ENCODE data around the gene MICALL2.

- no peak for TF ChIP-seq GATA2 (CRISPR knock-in tag; IDR thresholded peaks at IDR 0.05)
- no peak for TF ChIP-seq CTCF (IDR thresholded peaks at IDR 0.05)
- no peak for TF ChIP-seq CHD2 (IDR thresholded peaks at IDR 0.05; ENCODE audit: low read length, partially characterized antibody)
- no peak for TF ChIP-seq USF2 (IDR thresholded peaks at IDR 0.05; ENCODE audit: borderline replicate concordance, low read depth, low read length)
- no peak for TF ChIP-seq REST (IDR thresholded peaks at IDR 0.05; ENCODE audit: low read depth, low read length)
- no peak for TF ChIP-seq EZH2phosphoT487 (IDR thresholded peaks at IDR 0.05; ENCODE audit: borderline replicate concordance, low read depth)
- no peak for TF ChIP-seq POLR2AphosphoS5 (IDR thresholded peaks at IDR 0.05; ENCODE audit: low read depth, low read length)
- no peak for TF ChIP-seq EP300 (IDR thresholded peaks at IDR 0.05; ENCODE audit: borderline replicate concordance in 1 of 2, low read depth in 1 of 2, low read length in 1 of 2)
- no peak for TF ChIP-seq RAD21 (IDR thresholded peaks at IDR 0.05; ENCODE audit: low read length)
- TF ChIP-seq, protein P1, sequence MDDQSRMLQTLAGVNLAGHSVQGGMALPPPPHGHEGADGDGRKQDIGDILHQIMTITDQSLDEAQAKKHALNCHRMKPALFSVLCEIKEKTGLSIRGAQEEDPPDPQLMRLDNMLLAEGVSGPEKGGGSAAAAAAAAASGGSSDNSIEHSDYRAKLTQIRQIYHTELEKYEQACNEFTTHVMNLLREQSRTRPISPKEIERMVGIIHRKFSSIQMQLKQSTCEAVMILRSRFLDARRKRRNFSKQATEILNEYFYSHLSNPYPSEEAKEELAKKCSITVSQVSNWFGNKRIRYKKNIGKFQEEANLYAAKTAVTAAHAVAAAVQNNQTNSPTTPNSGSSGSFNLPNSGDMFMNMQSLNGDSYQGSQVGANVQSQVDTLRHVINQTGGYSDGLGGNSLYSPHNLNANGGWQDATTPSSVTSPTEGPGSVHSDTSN (IDR thresholded peaks at IDR 0.05) = no peak
- TF ChIP-seq SMC3 (IDR thresholded peaks at IDR 0.05; ENCODE audit: low read depth, low read length) = no peak
- TF ChIP-seq NFIC (IDR thresholded peaks at IDR 0.05; ENCODE audit: borderline replicate concordance) = no peak
These were observed 35.2 kb upstream of the MICALL2 start for GRCh38 chr7:1494447-1494846.

All from SK-N-SH (cell line).